Small intestine (tissue), 7 donors: Measurements from ENCODE around the gene EHMT1. TPM values are rescaled to one million over a fixed set of nuclear protein-coding genes. Genes with fewer than 3 reads are reported as not detected.

ENCODE experiments used
- DNase-seq, 2 donors: peaks; one replicate each; pipeline versions ENCODE4 v3.0.0 to v3.0.0-alpha.2; 2013
- FAIRE-seq: peaks from 2 replicates; lab custom pipeline; 2012; peaks lifted over from hg19 to GRCh38; lab: Jason Lieb, UNC
- H3K27ac ChIP-seq, 3 donors: one replicate each; pipeline ENCODE4 v1.5.1; 2013; ENCODE audit warnings: low read length in 2 of 3, mild to moderate bottlenecking in 2 of 3, control low read depth in 1 of 3, inconsistent platforms in 1 of 3, low read depth in 1 of 3, moderate library complexity in 1 of 3
- H3K27me3 ChIP-seq, 3 donors: one replicate each; pipeline ENCODE4 v1.6.1; 2013; ENCODE audit warnings: low read length in 3 of 3, inconsistent platforms in 1 of 3; ENCODE audit not compliant: control insufficient read depth in 3 of 3, insufficient read depth in 3 of 3
- H3K36me3 ChIP-seq, 3 donors: one replicate each; pipeline ENCODE4 v1.6.1; 2013; ENCODE audit warnings: low read length in 3 of 3, inconsistent platforms in 1 of 3, low read depth in 1 of 3, mild to moderate bottlenecking in 1 of 3, moderate library complexity in 1 of 3; ENCODE audit not compliant: control insufficient read depth in 3 of 3, insufficient read depth in 2 of 3
- H3K4me1 ChIP-seq, 3 donors: one replicate each; pipeline ENCODE4 v1.6.1; 2013; ENCODE audit warnings: low read length in 2 of 3, inconsistent platforms in 1 of 3, low read depth in 1 of 3, mild to moderate bottlenecking in 1 of 3, moderate library complexity in 1 of 3; ENCODE audit not compliant: control insufficient read depth in 3 of 3, insufficient read depth in 2 of 3
- H3K4me3 ChIP-seq, 3 donors: one replicate each; pipeline ENCODE4 v1.5.1; 2013; ENCODE audit warnings: low read length in 3 of 3, control low read depth in 1 of 3, inconsistent platforms in 1 of 3, low read depth in 1 of 3, mild to moderate bottlenecking in 1 of 3, moderate library complexity in 1 of 3
- H3K9me3 ChIP-seq, 2 donors: one replicate each; pipeline ENCODE4 v1.6.1; 2013; ENCODE audit warnings: low read depth in 1 of 2, low read length in 1 of 2; ENCODE audit not compliant: control insufficient read depth in 2 of 2, insufficient read depth in 1 of 2
- WGBS, 3 donors: extraction: QIAGEN DNeasy Blood & Tissue Kit; methylation state at CpG; one replicate each; pipeline ENCODE4 v1.1.7; 2013; 5-methylcytosine and 5-hydroxymethylcytosine counted together
- polyA plus RNA-seq, 4 donors: library from polyadenylated mRNA; stranded (reverse) in 3 of 4; unstranded in 1 of 4; fragments of 200-250 nt in 3 of 4; fragments of 120-200 nt in 1 of 4; gene quantifications; one replicate each; pipeline versions ENCODE4 v1.2.1 to v1.2.3, GENCODE V29; 2013
- donor health status: healthy with polysubstance abuse.
- donor health status: control.
- donor health status: control.
- donor health status: Bipolar disorder and iron deficiency.
- donor health status: healthy.

The EHMT1 gene
- polyA plus RNA-seq, 4 donors = 35.2 to 53.9 (median 39.1) TPM

GRCh38 chr9:137742698-137743097, 123.9 kb downstream of the EHMT1 start:
- Histone ChIP-seq H3K4me1 (no peaks in the 10 kb centered on the region), H3K27me3 (no peaks in the 10 kb centered on the region), H3K27ac (no peak overlapping the region), H3K4me3 (no peak overlapping the region), H3K36me3 (peaks cover 10 to 44% (median 11%) of the 10 kb centered on the region in 3 donors), H3K9me3 (no peaks in the 10 kb centered on the region)
- no peak for FAIRE-seq
- no peak for DNase-seq
- 80 to 92% (median 89%) methylated on average over 7 of the region's 7 CpGs for WGBS, 3 donors

GRCh38 chr9:137743695-137744094, 124.9 kb downstream of the EHMT1 start:
- no peaks in the 10 kb centered on the region for H3K27me3 ChIP-seq
- H3K4me3 ChIP-seq = no peak overlapping the region
- no peak overlapping the region for H3K27ac ChIP-seq
- peaks cover 10 to 49% (median 15%) of the 10 kb centered on the region in 3 donors for H3K36me3 ChIP-seq
- no peaks in the 10 kb centered on the region for H3K9me3 ChIP-seq
- FAIRE-seq (no peak), DNase-seq (no peak)
- 94 to 96% (median 94%) methylated on average over 19 of the region's 19 CpGs for WGBS, 3 donors
- no peaks in the 10 kb centered on the region for H3K4me1 ChIP-seq

- H3K4me3 ChIP-seq = no peak overlapping the region
- no peak for DNase-seq
- no peaks in the 10 kb centered on the region for H3K4me1 ChIP-seq
- H3K27ac ChIP-seq = peak overlapping the region in 1 of 3 donors; percentile 13
- 87 to 92% (median 89%) methylated on average over 11 of the region's 11 CpGs for WGBS, 3 donors
- no peaks in the 10 kb centered on the region for H3K9me3 ChIP-seq
- no peaks in the 10 kb centered on the region for H3K27me3 ChIP-seq
- H3K36me3 ChIP-seq = peaks cover 10 to 49% (median 14%) of the 10 kb centered on the region in 3 donors
- FAIRE-seq = no peak
Measured at GRCh38 chr9:137744632-137745183, 125.9 kb downstream of the EHMT1 start.

- Histone ChIP-seq H3K4me3 (no peak overlapping the region), H3K27ac (peak overlapping the region in 1 of 3 donors; percentile 6), H3K27me3 (no peaks in the 10 kb centered on the region), H3K9me3 (no peaks in the 10 kb centered on the region), H3K36me3 (peaks cover 9 to 45% (median 10%) of the 10 kb centered on the region in 3 donors), H3K4me1 (no peaks in the 10 kb centered on the region)
- FAIRE-seq (no peak), DNase-seq (no peak)
- 72 to 85% (median 74%) methylated on average over 10 of the region's 10 CpGs for WGBS, 3 donors
Measured at GRCh38 chr9:137745541-137745991, 126.8 kb downstream of the EHMT1 start.

GRCh38 chr9:137748311-137748710, 129.5 kb downstream of the EHMT1 start:
- FAIRE-seq (no peak), DNase-seq (no peak)
- 94 to 96% (median 95%) methylated on average over 15 of the region's 15 CpGs for WGBS, 3 donors
- no peaks in the 10 kb centered on the region for H3K4me1 ChIP-seq
- H3K9me3 ChIP-seq = no peaks in the 10 kb centered on the region
- peaks cover 9 to 52% (median 13%) of the 10 kb centered on the region in 3 donors for H3K36me3 ChIP-seq
- no peaks in the 10 kb centered on the region for H3K27me3 ChIP-seq
- no peak overlapping the region for H3K4me3 ChIP-seq
- H3K27ac ChIP-seq = no peak overlapping the region

- H3K27me3 ChIP-seq = no peaks in the 10 kb centered on the region
- no peak for DNase-seq
- H3K36me3 ChIP-seq = peaks cover 8 to 51% (median 11%) of the 10 kb centered on the region in 3 donors
- H3K27ac ChIP-seq = no peak overlapping the region
- no peak overlapping the region for H3K4me3 ChIP-seq
- no peak for FAIRE-seq
- no peaks in the 10 kb centered on the region for H3K9me3 ChIP-seq
- no peaks in the 10 kb centered on the region for H3K4me1 ChIP-seq
- 90 to 96% (median 91%) methylated on average over 3 of the region's 3 CpGs for WGBS, 3 donors
Measured at GRCh38 chr9:137748741-137749140, 129.9 kb downstream of the EHMT1 start.

- FAIRE-seq = no peak
- H3K4me3 ChIP-seq = no peak overlapping the region
Measured at GRCh38 chr9:137749511-137749910, 130.7 kb downstream of the EHMT1 start.

GRCh38 chr9:137750007-137750406, 131.2 kb downstream of the EHMT1 start:
- FAIRE-seq (no peak), DNase-seq (no peak)
- WGBS, 3 donors = 82 to 93% (median 89%) methylated on average over 3 of the region's 3 CpGs
- no peak overlapping the region for H3K4me3 ChIP-seq
- H3K27ac ChIP-seq = no peak overlapping the region
- peaks cover 6 to 53% (median 18%) of the 10 kb centered on the region in 3 donors for H3K36me3 ChIP-seq
- H3K27me3 ChIP-seq = no peaks in the 10 kb centered on the region
- H3K4me1 ChIP-seq = no peaks in the 10 kb centered on the region
- peaks cover 0 to 6% of the 10 kb centered on the region in 2 donors for H3K9me3 ChIP-seq

More at GRCh38 chr9:137749511-137749910, 130.7 kb downstream of the EHMT1 start:
- Histone ChIP-seq H3K4me1 (no peaks in the 10 kb centered on the region), H3K9me3 (peaks cover 0 to 1% of the 10 kb centered on the region in 2 donors), H3K27me3 (no peaks in the 10 kb centered on the region), H3K27ac (no peak overlapping the region), H3K36me3 (peaks cover 6 to 51% (median 18%) of the 10 kb centered on the region in 3 donors)
- no peak for DNase-seq
- WGBS, 3 donors = 86 to 93% (median 93%) methylated on average over 4 of the region's 4 CpGs
